Activated CD4-positive, alpha-beta memory T cell treated with anti-CD3 and anti-CD28 coated beads, Interleukin-2, amount 10 ng/mL, durations not matched to agents 7 days and 5 days (primary cell): ENCODE data around the gene MEGF6. TPM values are rescaled to one million over a fixed set of nuclear protein-coding genes. Genes with fewer than 3 reads are reported as not detected.

Source experiments
- CTCF ChIA-PET: fragments of 350-600 bp; sonication (Branson Sonifier 250); formaldehyde crosslinking; loops from one replicate; lab custom pipeline; 2021; ENCODE audit warnings: antibody characterized with exemption, inconsistent platforms; lab: Charles Lee
- POLR2A ChIA-PET: fragments of 350-600 bp; sonication (Branson Sonifier 250); formaldehyde crosslinking; loops from one replicate; lab custom pipeline; 2021; ENCODE audit warnings: antibody characterized with exemption; lab: Charles Lee
- DNase-seq: peaks from one replicate; pipeline ENCODE4 v3.0.0-alpha.2; 2020
- H3K27ac Mint-ChIP-seq: one replicate; pipeline ENCODE4 v1.8.0; 2021; ENCODE audit warnings: mild to moderate bottlenecking, mixed read lengths
- H3K27me3 Mint-ChIP-seq: one replicate; pipeline ENCODE4 v1.8.0; 2021; ENCODE audit warnings: mixed read lengths
- H3K36me3 Mint-ChIP-seq: one replicate; pipeline ENCODE4 v1.8.0; 2021; ENCODE audit warnings: low read depth, mixed read lengths
- H3K4me1 Mint-ChIP-seq: one replicate; pipeline ENCODE4 v1.8.0; 2021; ENCODE audit warnings: mixed read lengths
- H3K4me3 Mint-ChIP-seq: one replicate; pipeline ENCODE4 v1.8.0; 2021; ENCODE audit warnings: mild to moderate bottlenecking, mixed read lengths
- H3K9me3 Mint-ChIP-seq: one replicate; pipeline ENCODE4 v1.8.0; 2021; ENCODE audit warnings: mixed read lengths
- total RNA-seq, 2 experiments: library from RNA; stranded (reverse); gene quantifications; one replicate each; pipeline ENCODE4 v1.2.3, GENCODE V29; 2021

The MEGF6 gene
- total RNA-seq, 2 experiments from 2014 or later = 15.6 to 20.2 TPM

DNA sequence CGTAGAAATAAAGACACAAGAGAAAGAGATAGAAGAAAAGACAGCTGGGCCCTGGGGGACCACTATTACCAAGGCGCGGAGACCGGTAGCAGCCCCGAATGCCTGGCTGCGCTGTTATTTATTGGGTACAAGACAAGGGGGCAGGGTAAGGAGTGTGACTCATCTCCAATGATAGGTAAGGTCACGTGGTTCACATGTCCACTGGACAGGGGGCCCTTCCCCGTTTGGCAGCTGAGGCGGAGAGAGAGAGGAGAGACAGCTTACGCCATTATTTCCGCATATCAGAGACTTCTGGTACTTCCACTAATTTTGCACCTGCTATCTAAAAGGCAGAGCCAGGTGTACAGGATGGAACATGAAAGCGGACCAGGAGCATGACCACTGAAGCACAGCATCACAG, 9.4 kb upstream of the MEGF6 start:
- Mint-ChIP-seq H3K9me3 (no peaks in the 10 kb centered on the region), H3K27me3 (peaks cover 5% of the 10 kb centered on the region), H3K27ac (no peak overlapping the region), H3K4me3 (no peak overlapping the region), H3K36me3 (peaks cover 3% of the 10 kb centered on the region), H3K4me1 (peaks cover 26% of the 10 kb centered on the region)
- ChIA-PET POLR2A (no interaction called here), CTCF (interaction anchor here (0.9 to 4.0 kb wide), 11 partner anchors 7 to 168 kb away, joined by 3 to 40 read pairs (median 3); no protein-coding TSS in a partner anchor)
- no peak for DNase-seq

DNA sequence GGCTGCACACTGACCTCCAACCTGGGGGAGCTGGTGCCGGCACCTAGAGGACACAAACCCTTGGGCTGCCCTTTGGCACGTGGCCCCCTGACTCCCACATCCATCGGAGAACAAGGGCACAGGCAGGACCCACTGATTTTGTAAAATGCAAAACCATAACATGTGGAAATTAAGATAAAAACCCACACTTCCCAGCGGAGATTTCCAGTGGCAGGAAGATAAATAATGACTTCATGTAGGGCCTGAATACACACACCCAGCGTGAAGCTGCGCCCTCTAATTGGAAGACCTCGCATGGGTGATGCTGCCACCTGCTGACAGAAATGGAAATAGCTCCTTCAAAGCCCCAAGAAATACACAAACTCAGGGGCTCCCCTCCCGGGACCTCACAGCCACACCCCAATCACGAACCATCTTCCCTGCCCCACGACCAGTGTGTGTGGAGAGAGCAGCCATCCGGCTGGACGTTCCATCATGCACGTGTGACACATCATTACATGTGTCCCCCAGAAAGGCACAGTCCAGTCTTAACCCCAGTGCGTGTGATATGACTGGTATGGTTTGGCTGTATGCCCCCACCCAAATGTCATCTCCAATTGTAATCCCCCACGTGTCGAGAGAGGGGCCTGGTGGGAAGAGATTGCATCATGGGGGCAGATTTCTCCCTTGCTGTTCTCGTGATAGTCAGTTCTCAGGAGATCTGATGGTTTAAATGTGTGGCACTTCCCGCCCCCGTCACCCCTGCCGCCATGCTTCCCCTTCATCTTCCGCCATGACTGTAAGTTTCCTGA, 7.8 kb upstream of the MEGF6 start:
- H3K27ac Mint-ChIP-seq = no peak overlapping the region
- no peaks in the 10 kb centered on the region for H3K9me3 Mint-ChIP-seq
- H3K4me1 Mint-ChIP-seq = peaks cover 18% of the 10 kb centered on the region
- no peak overlapping the region for H3K4me3 Mint-ChIP-seq
- ChIA-PET CTCF (interaction anchor here (0.6 to 4.0 kb wide), 20 partner anchors 9 to 282 kb away, joined by 3 to 40 read pairs (median 3); no protein-coding TSS in a partner anchor), POLR2A (interaction anchor here (0.6 kb wide), 1 partner anchor 1041 kb away, joined by 3 read pairs; no protein-coding TSS in a partner anchor)
- H3K36me3 Mint-ChIP-seq = no peaks in the 10 kb centered on the region
- H3K27me3 Mint-ChIP-seq = peaks cover 10% of the 10 kb centered on the region
- peak; percentile 72 for DNase-seq

DNA sequence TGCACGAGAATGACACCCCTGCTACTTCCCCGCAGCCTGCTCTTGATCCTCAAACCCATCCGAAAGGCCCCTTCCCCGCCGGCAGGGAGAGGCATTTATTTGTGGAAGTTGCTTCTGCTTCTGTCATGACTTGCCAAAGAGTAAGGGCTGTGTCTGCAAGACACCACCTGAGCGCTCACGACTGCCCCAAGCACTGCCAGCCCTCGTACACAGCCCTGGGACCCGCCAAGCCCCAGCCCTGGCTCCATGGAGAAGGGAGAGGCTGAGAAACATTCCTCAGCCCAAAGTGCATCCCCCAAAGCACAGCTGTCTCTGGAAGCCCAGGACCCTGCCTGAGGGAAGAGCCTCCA, 7.2 kb upstream of the MEGF6 start:
- no peaks in the 10 kb centered on the region for H3K36me3 Mint-ChIP-seq
- H3K27me3 Mint-ChIP-seq = peaks cover 13% of the 10 kb centered on the region
- DNase-seq = no peak
- POLR2A ChIA-PET = interaction anchor here (0.6 kb wide), 1 partner anchor 1041 kb away, joined by 3 read pairs; no protein-coding TSS in a partner anchor
- CTCF ChIA-PET = interaction anchor here (0.7 to 4.0 kb wide), 16 partner anchors 10 to 227 kb away, joined by 3 to 40 read pairs (median 4); no protein-coding TSS in a partner anchor
- no peak overlapping the region for H3K27ac Mint-ChIP-seq
- H3K4me1 Mint-ChIP-seq = peaks cover 13% of the 10 kb centered on the region
- H3K9me3 Mint-ChIP-seq = no peaks in the 10 kb centered on the region
- H3K4me3 Mint-ChIP-seq = no peak overlapping the region

DNA sequence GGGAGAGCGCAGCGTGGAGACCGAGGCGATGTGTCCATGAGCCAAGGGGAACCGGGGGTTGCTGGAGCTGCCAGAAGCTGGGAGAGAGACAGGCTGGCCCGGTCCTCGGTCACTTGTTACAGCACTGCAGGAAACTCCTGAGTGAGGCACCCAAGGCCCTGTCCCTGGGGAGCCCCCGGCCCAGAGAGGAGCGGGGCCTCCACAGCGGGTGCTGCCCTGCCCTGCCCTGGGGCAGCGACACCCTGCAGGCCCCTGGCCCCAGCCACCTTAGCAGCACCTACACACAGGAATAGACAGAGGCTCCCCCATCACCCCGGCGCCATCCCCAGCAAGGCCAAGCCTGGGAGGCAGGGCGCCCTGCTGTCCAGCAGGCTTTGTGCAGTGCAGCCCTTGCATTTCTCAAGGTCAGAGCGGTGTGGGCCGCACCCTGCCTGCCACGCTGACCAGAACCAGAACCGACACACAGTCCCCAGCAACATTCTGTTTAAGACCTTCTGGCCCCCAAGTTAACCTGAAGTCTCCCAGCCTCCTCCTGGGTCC, 6.6 kb upstream of the MEGF6 start:
- Mint-ChIP-seq H3K4me1 (peaks cover 6% of the 10 kb centered on the region), H3K9me3 (no peaks in the 10 kb centered on the region), H3K27ac (no peak overlapping the region), H3K36me3 (no peaks in the 10 kb centered on the region), H3K27me3 (peaks cover 17% of the 10 kb centered on the region), H3K4me3 (no peak overlapping the region)
- ChIA-PET CTCF (interaction anchor here (4.0 kb wide), 1 partner anchor 127 kb away, joined by 40 read pairs; no protein-coding TSS in a partner anchor), POLR2A (no interaction called here)
- no peak for DNase-seq

DNA sequence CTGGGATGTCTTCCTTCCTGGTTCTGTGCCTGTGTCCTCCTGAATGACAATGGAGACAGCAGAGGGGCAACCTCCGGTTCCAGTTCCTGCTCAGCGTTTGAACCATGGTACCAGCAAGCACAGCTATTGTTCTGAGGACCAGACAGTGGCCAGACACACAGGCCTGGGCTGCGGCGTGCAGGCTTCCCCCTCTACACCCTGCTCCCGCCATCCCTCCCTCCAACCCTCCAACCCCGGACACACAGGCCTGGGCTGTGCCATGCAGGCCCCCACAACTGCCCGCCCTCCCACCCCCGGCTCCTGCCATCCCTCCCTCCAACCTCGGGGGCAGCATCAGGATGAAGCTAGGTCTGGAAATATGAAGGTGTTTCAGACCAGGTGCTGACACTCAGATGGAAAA, 5.6 kb upstream of the MEGF6 start:
- POLR2A ChIA-PET = no interaction called here
- no peak overlapping the region for H3K27ac Mint-ChIP-seq
- DNase-seq = no peak
- H3K27me3 Mint-ChIP-seq = peaks cover 19% of the 10 kb centered on the region
- no peak overlapping the region for H3K4me3 Mint-ChIP-seq
- CTCF ChIA-PET = interaction anchor here (1.7 kb wide), 1 partner anchor 10 kb away, joined by 3 read pairs; no protein-coding TSS in a partner anchor
- H3K9me3 Mint-ChIP-seq = no peaks in the 10 kb centered on the region
- H3K4me1 Mint-ChIP-seq = peaks cover 3% of the 10 kb centered on the region
- no peaks in the 10 kb centered on the region for H3K36me3 Mint-ChIP-seq

DNA sequence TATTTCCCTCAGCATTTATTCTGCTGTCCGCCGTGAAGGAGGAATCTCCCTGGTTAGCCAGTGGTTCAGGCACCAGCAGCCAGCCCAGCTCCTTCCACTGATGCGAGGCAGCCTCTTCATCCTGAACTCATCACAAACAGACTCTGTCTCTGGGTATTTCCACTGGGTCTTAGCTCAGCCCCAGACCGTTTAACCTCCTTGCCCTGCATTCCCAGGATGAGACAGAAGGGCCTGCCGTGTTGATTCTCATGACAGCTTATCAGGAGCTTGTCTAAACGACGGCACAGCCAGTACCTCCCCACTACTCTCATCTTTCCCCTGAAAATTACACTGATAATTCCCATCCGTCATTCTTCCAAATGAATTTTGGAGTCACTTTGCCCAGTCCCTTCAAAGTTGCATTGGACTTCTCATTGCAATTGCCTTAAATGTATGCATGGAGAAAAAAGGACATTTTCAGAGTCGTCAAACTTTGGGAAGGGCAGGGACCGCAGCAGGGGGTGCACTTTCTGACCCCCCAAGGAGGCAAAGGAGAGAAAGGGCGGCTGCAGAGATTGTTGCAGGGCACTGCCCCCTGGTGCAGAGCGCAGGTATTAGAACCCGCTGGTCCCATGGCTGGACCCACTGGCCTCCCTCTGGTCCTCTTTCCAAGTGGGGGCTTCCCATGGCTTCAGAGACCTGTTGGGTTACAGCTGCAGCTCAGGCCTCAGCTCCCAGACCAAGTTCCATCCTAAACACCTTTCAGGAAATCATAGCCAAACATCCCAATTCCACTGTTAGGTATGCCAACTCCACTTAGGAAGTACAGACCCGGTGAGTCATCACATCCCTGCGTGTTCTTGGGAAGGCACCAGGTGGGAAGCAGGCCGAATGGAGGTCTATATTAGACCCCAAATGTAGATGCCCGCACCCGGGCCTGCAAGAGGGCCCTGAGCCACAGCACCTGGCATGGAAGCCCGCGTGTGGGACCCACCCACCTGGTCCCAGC, 3.7 kb upstream of the MEGF6 start:
- Mint-ChIP-seq H3K4me3 (no peak overlapping the region), H3K36me3 (no peaks in the 10 kb centered on the region), H3K27me3 (peaks cover 26% of the 10 kb centered on the region), H3K27ac (no peak overlapping the region), H3K4me1 (peaks cover 4% of the 10 kb centered on the region), H3K9me3 (no peaks in the 10 kb centered on the region)
- ChIA-PET CTCF (interaction anchor here (1.0 to 1.4 kb wide), 5 partner anchors 9 to 124 kb away, joined by 3 to 5 read pairs (median 3); no protein-coding TSS in a partner anchor), POLR2A (no interaction called here)
- DNase-seq = no peak

DNA sequence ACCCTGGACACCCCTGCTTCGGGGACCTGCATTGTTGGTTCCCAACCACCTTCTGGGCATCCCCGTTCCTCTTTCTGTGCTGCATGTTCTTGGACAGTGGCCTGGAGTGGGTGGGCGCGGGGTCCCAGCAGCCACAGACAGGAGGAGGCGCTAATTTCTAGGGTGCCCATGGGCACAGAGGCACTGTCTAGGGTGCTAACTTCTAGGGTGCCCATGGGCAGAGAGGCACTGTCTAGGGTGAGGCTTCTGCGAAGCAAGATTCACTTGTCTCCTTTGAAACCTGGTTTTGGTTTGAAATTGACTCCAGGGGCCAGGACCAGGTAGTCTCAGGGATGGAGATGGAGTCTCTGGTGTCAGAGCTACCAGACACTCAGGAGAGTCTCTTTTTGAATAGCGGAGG, 815 bp upstream of the MEGF6 start:
- Mint-ChIP-seq H3K36me3 (no peaks in the 10 kb centered on the region), H3K27ac (no peak overlapping the region), H3K4me3 (no peak overlapping the region), H3K9me3 (no peaks in the 10 kb centered on the region), H3K27me3 (peaks cover 30% of the 10 kb centered on the region), H3K4me1 (peaks cover 1% of the 10 kb centered on the region)
- no peak for DNase-seq
- ChIA-PET POLR2A (no interaction called here), CTCF (no interaction called here)

DNA sequence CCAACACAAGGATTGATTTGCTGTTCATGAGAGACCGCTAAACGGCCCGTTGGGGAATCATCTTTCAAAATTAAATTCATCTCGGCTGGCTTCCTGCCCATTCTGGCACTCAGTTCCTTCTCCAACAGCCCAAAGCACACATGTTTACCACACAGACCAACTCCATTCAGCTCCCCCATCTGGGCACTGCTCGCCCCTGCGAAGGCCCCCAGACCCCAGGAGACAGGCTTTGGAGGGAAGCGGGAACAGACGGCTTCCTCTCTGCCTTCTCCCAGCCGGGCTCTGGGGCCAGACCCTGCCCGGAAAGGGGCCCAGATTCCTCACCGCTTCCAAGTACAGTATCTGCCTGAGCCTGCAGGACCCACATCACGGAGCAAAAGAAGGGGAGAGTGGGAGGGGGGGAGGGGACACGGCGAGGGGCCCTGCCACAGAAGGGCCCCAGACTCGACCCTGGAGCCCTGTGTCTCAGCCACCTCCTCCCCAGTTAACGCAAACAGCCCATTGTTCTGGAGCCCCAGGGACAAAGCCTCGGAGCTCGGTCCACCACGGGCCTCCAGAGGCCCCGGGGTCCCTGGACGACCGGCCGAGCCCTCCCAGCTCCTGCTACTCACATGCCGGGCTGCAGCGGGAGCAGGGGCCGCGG, 660 bp downstream of the MEGF6 start:
- no peaks in the 10 kb centered on the region for H3K36me3 Mint-ChIP-seq
- ChIA-PET POLR2A (no interaction called here), CTCF (no interaction called here)
- peaks cover 1% of the 10 kb centered on the region for H3K4me1 Mint-ChIP-seq
- peaks cover 30% of the 10 kb centered on the region for H3K27me3 Mint-ChIP-seq
- no peak for DNase-seq
- no peak overlapping the region for H3K4me3 Mint-ChIP-seq
- no peak overlapping the region for H3K27ac Mint-ChIP-seq
- no peaks in the 10 kb centered on the region for H3K9me3 Mint-ChIP-seq

DNA sequence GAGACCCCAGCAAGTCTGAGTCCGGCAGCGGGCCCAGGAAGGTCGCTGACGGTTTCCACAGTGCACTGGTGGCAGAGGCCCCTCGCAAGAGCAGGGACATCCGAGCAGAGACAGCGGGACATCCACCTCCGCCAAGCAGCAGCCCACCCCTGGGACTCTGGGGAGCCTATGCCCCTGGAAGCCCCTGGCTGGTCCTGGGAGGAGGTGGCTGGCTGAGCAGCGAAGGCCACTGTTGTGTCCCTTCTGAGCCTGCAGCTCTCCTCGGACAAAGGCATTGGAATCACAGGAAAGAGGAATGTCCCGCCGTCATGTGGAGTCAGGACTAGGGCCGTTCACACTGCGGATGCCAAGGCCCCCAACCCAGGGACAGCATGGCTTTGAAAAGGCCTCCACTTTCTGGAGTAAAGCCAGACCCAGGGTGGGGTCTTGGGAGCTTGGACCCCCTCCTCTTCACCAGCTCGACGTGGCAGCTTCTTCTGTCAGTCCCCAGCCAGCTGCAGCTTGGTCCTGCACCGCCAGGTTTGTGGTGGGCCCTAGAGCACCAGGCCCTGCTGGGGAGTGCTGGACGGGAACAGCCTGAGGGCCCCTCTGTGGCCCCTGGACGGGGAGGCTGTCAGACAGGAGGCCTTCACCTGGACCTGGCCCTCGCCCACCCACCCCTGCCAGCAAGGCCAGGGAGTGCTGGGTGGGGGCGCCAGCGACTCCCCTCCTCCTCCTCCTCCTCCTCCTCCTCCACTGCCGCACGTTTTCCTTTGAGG, 1.4 kb downstream of the MEGF6 start:
- H3K36me3 Mint-ChIP-seq = no peaks in the 10 kb centered on the region
- H3K4me3 Mint-ChIP-seq = no peak overlapping the region
- CTCF ChIA-PET = no interaction called here
- H3K27ac Mint-ChIP-seq = no peak overlapping the region
- peaks cover 30% of the 10 kb centered on the region for H3K27me3 Mint-ChIP-seq
- H3K9me3 Mint-ChIP-seq = no peaks in the 10 kb centered on the region
- POLR2A ChIA-PET = no interaction called here
- no peak for DNase-seq
- H3K4me1 Mint-ChIP-seq = peaks cover 1% of the 10 kb centered on the region

DNA sequence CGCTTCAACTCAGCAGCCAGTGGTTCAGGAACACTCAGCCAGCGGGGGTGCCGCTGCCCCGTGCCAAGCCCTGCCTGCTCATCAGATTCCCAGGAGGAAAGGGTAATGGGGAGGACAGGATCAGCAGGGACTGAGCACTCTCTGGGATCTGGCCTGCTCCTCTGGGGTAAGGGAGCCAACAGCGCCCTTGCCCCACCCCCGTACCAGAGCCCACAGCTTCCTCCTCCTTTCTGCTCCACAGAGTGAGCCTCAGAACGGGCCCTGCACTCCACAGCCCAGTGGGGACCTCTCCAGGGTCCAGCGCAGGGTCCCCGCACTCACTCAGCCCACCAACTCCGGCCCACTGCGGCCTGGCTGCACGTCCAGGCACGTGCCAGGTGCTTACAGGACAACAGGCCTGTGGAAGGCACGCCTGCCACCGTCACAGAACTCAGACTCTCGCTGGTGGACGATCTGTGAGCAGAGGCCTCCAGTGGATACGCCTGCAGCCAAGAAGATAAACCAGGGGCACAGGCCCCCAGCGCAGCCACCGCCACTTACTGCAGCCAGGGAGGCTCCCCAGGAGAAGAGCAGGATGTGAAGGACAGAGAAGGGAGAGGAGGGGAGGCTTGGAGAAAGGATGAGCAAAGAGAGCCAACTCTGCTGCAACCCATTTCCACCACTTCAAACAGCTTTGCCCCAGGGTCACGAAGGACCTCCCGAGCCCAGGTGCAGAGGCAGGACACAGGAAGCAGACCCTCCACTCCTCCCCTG, 2.1 kb downstream of the MEGF6 start:
- H3K4me3 Mint-ChIP-seq = no peak overlapping the region
- no peaks in the 10 kb centered on the region for H3K9me3 Mint-ChIP-seq
- no peaks in the 10 kb centered on the region for H3K36me3 Mint-ChIP-seq
- peaks cover 1% of the 10 kb centered on the region for H3K4me1 Mint-ChIP-seq
- no peak for DNase-seq
- CTCF ChIA-PET = no interaction called here
- POLR2A ChIA-PET = interaction anchor here (1.1 kb wide), 1 partner anchor 15 kb away, joined by 3 read pairs; no protein-coding TSS in a partner anchor
- peaks cover 26% of the 10 kb centered on the region for H3K27me3 Mint-ChIP-seq
- H3K27ac Mint-ChIP-seq = no peak overlapping the region

DNA sequence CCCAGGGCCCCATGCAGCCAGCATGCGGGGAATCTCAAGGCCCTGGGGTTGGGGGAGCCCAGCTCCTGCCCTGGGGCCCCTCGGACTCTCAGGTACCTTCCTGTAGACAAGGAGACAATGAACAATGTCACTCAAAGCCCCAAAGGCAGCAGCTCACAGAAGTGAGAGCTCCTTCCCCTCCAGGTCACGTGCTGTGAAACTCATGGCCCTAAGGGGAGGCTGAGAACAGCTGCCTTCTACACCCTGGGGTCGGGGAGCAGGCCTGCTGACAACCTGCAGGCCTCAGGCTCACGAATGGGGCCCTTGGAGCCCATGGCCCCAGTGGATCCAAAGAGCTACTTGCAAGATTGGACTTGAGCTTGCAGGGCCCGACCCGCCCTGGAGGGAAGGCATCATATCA, 3.2 kb downstream of the MEGF6 start:
- DNase-seq = no peak
- POLR2A ChIA-PET = no interaction called here
- H3K27me3 Mint-ChIP-seq = peaks cover 19% of the 10 kb centered on the region
- no peaks in the 10 kb centered on the region for H3K9me3 Mint-ChIP-seq
- CTCF ChIA-PET = no interaction called here
- H3K4me3 Mint-ChIP-seq = no peak overlapping the region
- H3K4me1 Mint-ChIP-seq = peaks cover 1% of the 10 kb centered on the region
- no peak overlapping the region for H3K27ac Mint-ChIP-seq
- no peaks in the 10 kb centered on the region for H3K36me3 Mint-ChIP-seq
